GM19043 (cell line): ENCODE measurements around the gene HOXC9.

Experiments used
- ATAC-seq: cut with Tn5 transposase; IDR thresholded peaks from one replicate; pipeline ENCODE4 v1.9.1; 2021; ENCODE audit warnings: low read depth; ENCODE audit not compliant: unreplicated experiment

HOXC9 gene

DNA sequence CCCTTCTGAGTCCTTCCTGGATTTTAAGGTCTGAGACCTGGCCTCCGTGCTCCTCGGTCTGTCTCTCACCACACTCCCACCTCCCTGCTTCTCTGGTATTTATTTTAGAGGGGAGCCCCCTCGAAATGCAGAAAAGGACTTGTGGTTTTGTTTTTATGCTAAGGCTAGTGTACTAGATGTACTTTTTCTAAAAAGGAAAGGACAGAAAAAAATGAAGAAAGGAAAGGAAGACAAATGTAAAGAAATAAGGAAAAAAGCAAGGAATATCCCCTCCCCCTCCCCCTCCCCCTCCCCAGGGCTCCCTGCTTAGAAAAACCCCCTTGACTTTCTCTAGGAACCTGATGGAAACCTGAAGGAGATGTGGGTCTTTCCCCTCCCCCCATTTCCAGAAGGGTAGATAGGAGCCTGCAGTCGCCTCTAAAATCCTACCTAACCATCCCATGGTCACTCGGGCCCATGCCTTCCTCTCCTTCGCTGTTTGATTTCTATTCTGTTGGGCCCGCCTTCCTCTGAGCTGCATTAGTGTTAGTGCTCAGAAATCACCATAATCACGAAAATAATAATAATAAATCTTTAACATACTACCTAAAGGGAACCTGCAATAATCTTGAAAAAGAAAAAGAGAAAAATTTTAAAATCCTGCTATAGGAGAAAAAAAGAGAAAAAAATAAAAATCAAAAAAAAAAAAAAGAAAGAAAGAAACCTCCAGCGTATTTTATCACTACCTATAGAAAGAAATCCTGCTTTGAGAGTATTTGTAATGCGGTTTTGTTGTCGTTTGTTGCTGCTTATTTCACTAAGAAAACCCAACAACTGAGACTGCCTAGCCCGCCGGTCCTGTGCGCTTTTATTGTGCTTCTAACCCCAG lies 11.9 kb downstream of the HOXC9 start:
- no peak for ATAC-seq

DNA sequence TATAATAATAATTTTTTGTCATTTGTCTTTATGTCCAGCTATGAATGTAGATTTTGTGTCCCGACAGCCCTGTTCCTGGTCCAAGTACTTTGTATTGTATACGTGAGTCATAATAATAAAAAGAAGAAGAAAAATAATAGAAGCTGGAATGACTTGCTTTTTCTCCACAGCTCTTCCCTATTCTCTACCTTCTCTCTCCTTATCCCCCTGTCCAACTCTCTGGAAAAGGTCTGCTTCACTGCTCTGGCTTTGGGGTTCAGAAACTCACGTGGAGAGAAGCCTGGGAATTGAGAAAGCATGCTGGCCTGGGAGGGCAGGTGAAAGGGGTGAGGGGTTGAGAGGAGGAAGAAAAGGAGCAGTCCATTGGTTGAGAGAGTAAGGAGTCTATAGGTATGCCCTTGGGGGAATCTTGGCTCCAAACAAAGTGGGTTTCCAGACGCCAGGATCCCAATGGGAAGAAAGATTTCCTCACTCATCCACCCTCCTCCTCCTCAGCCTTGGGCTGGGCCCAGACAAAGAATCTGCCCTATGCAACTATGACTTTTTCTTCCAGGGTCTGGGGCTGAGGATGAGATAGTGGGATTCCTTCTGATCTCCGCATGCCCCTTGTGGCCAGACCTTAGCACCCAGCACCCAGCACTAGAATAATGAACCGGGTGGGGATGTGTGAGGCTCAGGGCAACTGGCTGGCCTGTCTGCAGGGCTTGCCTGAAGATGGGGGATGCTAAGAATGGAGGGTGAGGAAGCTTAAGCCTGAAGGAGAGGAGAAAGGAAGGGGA lies 12.9 kb downstream of the HOXC9 start:
- ATAC-seq, result no peak

DNA sequence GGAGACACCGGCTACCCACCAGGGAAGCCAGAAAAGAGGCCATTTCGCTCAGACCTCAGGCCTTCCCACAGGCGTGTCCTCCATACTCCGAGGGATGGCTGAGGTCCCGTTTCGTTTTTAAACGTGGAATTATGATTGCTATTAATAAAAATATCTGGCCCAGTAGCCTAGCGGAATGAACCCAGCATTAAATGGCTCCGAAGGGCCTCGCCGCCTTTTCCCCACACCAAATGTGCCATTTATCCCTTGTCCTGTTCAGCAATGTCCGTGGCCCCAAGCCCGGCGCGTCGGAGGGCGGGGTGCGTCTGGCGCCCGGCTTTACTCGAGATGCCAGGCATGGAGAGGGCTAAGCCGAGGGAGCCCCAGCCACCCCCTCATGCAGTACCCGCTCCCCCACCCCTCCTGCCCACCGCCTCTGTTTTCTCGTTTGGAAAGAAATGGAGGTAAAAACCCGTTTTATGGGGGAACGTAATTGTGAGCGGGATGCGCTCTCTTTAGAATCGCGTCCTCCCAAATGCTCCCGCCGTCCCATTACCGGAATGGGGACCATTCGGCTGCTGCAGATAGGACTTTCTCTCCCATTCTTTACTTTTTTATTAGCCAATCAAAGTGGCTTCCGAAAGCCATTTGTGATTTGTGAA lies 14.5 kb downstream of the HOXC9 start:
- no peak for ATAC-seq

DNA sequence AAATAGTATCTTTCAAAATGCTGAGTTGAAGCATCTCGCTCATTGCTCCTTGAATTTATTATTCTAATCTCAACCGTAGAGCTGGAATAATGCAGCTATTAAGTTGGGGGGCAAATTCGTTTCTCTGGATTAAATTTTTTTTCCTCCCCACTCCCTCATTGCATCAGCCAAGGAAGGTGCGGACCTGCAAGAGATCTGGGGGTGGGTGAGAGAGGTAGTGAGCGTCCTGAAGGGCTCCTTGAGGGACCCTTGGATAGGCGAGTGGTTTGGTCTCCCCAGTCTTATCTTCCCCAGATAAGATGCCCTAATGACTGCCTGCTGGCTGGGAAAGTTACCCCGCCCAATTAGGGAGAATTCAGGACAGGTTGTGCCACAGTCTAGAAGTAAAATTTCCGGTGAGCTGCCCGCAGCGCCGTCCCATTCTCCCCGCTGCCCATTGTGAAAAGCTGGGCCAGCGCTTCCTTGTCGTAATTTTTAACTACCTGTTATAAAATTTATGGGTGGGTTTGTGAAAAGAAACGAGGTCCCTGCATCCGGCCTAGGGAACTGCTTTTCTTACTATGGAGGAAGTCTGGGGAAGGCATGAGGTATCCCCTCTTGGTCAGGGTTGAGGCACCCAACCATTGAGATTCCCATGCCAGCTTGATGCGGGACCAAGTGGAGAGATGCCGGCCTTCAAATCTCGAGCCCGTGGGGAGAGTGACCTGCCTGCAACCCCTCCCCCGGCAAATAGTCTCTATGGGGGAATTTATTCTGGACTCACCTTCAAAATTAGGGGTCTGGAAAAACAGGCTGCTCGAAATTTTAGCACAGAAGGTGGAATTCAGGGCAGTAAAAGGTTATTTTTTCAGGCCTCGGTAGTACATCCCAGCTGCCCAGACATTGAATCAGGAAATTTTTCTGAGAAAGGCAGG lies 15.3 kb downstream of the HOXC9 start:
- ATAC-seq, result no peak

DNA sequence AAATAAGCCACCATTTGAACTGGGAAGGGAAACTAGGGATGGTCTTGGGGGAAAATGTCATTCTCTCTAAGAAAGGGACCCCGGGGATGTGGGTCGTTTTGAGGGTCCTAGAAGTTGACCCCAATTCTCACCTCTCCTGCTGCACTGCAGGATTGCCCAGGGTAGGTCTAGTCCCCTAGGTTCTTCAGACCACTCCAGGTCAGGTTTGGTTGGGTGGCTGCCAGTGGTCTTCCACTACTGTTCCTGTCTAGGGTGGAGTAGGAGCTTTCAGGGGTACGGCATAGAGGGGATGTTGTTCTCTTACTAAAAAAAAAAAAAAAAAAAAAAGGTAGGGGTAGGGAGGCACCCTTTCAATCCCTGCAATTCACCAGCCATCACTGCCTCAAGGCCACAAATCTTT lies 16.1 kb downstream of the HOXC9 start:
- ATAC-seq, result no peak

DNA sequence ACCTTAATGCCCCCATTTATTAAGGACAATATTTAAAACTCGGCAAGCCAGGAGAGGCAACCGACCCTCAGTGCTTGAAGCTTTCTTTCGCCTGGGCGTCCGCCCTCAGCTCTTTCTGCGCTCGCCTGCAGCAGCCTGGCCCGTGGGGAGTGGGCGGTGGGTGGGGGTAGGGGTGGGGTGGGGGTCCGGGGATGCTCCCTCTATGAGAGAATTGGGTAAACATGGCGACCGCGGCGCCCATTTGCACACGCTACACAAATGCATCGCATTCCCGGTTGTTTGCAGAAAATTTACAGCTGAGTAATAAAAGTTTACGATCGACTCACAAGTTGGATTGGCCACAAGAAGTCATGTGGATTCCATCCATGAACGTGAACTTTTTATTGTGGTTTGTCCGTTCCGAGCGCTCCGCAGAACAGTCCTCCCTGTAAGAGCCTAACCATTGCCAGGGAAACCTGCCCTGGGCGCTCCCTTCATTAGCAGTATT lies 16.6 kb downstream of the HOXC9 start:
- ATAC-seq, result no peak

DNA sequence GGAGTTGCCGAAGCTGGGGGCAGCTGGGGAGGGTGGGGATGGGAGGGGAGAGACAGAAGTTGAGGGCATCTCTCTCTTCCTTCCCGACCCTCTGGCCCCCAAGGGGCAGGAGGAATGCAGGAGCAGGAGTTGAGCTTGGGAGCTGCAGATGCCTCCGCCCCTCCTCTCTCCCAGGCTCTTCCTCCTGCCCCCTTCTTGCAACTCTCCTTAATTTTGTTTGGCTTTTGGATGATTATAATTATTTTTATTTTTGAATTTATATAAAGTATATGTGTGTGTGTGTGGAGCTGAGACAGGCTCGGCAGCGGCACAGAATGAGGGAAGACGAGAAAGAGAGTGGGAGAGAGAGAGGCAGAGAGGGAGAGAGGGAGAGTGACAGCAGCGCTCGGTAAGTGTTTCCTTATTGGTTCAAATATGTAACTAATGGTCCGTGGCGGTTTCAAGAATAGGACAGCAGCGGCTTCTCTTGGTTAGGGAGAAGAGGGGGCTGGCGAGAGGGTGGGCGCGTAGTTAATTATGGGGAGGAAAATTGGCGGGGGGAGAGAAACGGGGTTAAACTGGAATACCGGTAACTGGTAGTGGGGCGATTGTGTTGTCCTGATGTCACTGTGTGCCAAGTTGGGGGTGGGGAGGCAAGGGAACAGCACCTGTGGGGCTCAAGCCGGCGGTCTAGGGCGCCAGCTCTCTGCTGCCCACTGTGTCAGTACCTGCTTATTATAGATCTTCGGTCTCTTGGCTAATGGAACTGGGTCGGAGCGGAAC lies 17.2 kb downstream of the HOXC9 start:
- peak; percentile 24 for ATAC-seq

DNA sequence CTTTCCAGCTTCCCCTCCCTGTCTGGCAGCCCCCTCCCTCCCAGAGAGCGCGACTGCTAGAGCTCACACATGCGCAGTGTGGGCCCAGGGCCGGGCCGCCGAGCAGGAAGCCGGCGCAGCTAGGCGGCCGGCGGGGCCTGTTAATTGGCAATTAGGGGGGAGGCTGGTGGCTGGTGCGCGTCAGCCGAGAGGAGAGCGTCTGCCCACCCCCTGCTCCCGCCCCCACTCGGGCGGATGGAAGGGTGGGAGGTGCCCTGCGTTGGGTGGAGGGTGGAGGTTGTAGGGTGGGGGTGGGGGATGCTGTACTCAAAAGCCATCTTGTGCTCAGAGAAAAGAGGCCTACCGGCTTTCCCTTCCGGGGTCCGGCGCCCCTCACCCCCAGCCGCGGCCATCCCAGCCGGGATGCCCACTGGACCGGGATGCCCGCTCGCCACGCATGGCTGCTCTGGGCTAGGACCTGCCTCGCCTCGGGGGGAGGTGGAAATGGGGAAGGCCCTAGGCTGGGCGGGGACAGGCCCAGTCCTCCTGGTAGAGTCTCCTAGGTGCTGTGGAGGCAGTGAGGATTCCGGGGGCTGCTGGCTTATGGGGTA lies 18.0 kb downstream of the HOXC9 start:
- ATAC-seq, result peak; percentile 74

DNA sequence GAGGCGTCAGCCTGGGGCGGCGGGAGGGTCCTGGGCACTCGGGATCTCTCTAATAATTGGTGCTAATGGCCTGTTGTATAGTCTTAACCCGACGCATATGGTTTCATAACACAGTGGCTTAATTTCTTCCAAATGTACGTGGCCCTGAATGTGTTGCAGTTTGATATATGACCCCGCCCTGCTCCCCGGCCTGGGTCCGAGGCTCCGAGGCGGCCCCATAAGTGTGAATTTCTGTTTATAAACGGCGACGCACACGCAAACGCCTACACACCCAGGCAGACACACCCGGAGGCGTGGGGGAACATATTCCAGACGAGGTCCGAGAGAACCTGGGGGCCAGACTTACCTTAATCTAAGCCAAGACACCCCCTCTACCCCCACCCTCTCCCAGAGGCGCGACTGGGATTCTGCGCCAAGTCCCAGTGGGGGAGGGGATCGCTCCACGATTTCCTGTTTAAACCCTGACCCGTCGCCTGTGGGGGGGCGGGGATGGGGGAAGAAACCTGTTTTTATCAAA lies 18.6 kb downstream of the HOXC9 start:
- ATAC-seq, result no peak

DNA sequence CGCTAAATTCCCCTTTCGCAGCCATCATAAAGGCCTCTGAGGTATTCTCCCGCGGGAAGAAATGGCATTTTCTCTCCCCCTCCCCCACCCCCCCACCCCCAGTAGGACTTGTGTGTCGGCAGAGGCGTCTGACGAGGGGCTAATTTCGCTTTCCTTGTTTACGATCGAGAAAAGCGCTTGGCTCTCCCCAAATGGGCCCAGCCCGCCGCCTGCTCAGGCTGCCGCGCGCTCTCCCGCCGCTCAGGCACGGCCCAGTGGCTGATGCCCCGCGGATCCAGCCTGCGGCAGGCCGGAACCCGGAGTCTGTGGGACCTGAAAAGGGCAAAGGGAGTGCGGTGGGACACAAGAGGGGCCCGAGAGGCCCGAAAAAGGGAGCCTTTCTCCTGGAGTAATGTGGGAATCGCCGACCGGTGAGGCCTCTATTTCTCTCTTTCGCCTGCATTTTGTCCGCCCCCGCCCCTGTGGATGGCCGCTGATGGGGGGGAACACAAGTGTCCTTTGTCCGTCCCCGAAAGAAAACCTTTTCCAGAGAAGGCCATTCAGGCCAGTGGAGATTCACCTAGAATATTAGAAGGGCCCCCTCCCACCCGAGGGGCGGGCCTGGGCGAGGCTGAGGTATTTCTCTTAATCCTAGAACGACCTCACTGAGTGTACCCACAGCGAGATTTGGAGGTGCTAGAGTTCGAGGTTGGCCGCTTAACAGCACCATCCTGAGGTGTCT lies 19.3 kb downstream of the HOXC9 start:
- ATAC-seq, result no peak

DNA sequence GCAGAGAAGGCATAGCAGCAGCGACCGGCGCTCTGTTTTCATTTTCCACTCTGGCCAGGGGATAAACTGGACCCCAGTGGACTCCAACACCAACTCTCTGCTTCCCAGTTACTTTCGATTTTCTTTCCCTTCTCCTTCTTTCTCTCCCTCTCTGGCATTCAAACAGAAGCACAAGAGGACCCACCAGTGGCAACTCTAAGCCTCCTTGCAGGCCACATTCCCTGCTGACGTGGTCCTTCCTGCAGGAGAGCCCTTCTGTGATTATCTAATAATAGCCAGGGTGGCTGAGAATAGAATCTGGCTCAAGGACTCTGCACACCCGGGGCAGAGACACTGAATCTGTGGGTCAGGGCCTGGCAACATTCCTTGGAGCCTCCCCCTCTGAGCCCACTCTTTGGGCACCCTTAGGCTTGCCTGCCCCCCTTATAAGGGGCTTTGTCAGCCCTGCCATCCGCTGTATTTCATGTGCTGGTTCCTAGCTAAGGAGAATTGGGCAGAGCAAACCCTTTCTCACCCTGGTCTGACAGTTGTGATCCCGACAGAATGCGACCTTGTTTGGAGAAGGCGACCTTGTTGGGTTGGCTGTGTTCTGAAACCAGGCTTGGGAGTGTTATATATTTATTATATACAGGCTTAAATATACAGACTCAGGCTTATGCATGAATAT lies 20.1 kb downstream of the HOXC9 start:
- no peak for ATAC-seq

DNA sequence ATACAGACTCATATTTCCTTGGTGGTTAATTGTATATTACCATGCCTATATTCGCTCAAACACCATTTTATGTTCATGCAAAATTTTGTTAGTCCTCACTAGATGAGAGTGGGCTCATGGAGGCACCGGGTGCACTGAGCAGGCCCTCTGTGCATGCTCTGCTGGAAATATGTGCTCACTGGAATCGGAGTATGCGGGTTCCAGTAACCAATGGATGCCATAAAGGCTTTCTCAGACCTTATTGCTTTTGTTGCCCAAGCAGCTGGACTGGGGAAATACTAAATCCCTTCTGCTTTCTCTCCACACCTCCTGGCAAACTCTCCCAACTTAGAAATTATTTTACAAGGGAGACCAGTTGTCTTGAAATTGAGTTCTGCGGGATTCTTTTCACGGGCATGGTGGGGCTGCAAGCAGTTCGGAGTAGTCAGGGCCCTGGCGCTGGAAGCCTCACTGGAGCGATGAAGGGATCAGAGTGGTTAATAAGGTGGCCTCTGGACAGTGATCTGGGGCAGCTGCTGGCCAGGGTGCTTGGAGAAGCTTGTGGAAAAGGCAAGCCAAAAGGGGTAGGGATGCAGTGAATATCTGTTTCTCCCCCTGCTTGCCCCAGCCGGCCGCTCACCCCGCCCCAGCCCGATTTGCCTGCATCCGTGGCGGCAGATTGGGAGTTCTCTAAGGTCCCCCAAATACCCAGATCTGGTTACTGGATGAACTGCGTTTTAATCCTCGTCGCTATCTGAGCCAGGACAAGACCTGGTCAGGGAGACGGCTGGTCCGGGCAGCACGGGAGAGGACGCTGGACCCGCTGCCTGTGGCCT lies 20.8 kb downstream of the HOXC9 start:
- ATAC-seq, result no peak

DNA sequence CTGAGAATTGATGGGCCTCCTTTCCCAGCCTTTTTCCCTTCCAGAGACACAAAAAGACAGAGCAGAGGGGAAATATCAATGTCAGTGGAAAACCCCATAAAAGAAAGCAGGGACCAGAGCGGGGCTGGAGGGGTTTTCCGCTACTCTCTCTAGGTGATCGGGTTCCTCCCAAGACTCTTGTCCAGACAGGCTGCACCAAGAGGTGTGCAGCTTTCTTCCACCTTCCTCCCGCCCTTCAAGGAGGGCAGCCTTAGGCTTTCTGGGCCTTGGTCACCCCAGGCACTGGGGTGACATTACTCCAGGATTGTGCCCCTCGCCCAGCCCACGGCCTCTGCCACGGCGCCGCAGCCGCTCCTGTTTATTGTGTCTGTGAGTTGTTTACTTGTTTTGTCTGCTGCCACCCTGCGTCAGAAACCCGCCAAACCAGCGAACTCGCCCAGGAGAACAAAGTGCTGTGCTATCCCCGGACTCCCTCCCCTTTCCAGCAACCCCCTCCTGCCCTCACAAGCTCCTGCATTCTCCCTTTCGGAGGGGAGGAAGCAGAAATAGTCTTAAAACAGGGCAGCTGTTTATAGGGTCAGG lies 21.6 kb downstream of the HOXC9 start:
- ATAC-seq, result no peak

DNA sequence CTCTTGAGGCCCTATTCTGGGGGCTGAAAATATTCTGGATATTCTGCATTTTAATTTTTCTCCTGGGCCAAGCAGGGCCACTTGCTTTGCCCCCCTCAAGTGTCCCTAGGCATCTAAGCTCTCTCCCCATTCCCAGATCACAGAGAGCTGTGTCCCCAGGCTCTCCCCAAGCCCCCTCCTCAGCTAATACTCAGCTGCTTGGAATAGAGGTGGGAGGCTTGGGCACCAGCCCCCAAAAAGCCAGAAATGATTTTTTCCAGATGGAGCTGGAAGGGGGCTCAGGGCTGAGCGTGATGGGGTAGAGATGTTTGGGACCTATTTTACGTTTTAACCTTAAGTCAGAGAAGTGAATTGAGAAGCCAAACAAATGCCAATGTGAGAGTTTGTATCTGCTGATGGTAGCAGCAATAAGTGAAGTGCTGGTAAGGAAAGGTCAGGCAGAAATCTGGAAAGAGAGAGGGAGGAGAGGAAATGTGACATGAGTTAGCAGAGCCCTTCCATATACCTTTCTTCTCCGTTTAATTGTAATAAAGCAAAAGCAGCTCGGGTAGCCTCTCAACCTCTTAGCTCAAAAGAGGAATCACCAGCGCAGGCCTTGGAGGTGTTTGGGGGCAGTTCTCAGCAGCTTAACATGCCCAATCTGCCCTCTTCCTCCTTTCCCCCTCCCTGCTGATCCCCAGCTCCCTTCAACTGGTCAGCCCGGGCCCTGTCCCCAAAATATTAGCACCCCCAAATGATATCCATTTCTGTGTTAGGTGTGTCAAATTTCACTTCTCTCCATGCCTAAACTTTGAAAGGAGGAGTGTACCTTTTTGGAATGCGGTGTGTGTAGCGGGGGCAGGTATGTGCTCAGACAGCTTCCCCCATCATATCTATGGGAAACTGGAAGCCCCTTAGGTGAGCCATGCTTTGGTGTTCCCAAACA lies 23.3 kb downstream of the HOXC9 start:
- no peak for ATAC-seq

DNA sequence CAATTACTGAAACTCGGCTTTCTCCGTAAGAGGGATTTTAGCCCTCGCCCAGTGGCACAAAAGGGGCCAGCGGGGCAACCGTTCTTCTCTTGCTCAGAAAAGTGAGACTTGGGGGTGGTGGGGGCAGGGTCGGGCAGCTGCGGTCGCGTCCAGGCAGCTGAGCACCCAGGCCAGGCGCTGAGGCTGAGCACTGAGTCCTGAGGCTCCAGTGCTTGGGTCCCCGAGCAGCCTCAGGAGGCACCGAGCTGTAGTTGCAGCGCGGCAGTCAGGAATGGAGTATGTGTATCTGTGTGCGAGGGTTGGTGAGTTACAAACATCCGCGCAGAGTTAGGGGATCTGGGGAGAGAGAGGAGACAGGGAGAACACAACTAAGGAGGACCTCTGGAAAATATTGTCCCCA lies 24.2 kb downstream of the HOXC9 start:
- ATAC-seq, result no peak
